Parathyroid adenoma (tissue), 2 donors: ENCODE measurements around the gene F2R.

ENCODE experiments used
- H2AFZ ChIP-seq: fragments of 300-600 bp; sonication (generic); one replicate; pipeline ENCODE4 v1.7.0; 2017; ENCODE audit warnings: antibody characterized with exemption, mild to moderate bottlenecking
- H3K27ac ChIP-seq: fragments of 300-600 bp; sonication (generic); one replicate; pipeline ENCODE4 v1.7.0; 2017
- H3K27me3 ChIP-seq: fragments of 300-600 bp; sonication (generic); one replicate; pipeline ENCODE4 v1.7.0; 2017; ENCODE audit warnings: low read length; ENCODE audit not compliant: control insufficient read depth, insufficient read depth
- H3K36me3 ChIP-seq: fragments of 300-600 bp; sonication (generic); one replicate; pipeline ENCODE4 v1.7.0; 2017; ENCODE audit warnings: low read length; ENCODE audit not compliant: control insufficient read depth, insufficient read depth
- H3K4me1 ChIP-seq: fragments of 300-600 bp; sonication (generic); one replicate; pipeline ENCODE4 v1.7.0; 2017; ENCODE audit warnings: control low read depth
- H3K4me2 ChIP-seq: fragments of 300-600 bp; sonication (generic); one replicate; pipeline ENCODE4 v1.7.0; 2017; ENCODE audit warnings: low read length
- H3K4me3 ChIP-seq: fragments of 300-600 bp; sonication (generic); one replicate; pipeline ENCODE4 v1.7.0; 2017; ENCODE audit warnings: low read depth, low read length
- H3K79me2 ChIP-seq: fragments of 300-600 bp; sonication (generic); one replicate; pipeline ENCODE4 v1.7.0; 2017; ENCODE audit warnings: control low read depth
- H3K9ac ChIP-seq: fragments of 300-600 bp; sonication (generic); one replicate; pipeline ENCODE4 v1.7.0; 2017; ENCODE audit warnings: mild to moderate bottlenecking
- H3K9me3 ChIP-seq: fragments of 300-600 bp; sonication (generic); one replicate; pipeline ENCODE4 v1.7.0; 2017; ENCODE audit warnings: low read length; ENCODE audit not compliant: control insufficient read depth
- TF ChIP-seq, protein P1 (sequence below): fragments of 300-600 bp; sonication (generic); IDR thresholded peaks from one replicate; pipeline ENCODE4 v1.7.0; 2017; ENCODE audit warnings: antibody characterized with exemption, mild to moderate bottlenecking
- donor health status: primary hyperparathyroidism.

Gene F2R

DNA sequence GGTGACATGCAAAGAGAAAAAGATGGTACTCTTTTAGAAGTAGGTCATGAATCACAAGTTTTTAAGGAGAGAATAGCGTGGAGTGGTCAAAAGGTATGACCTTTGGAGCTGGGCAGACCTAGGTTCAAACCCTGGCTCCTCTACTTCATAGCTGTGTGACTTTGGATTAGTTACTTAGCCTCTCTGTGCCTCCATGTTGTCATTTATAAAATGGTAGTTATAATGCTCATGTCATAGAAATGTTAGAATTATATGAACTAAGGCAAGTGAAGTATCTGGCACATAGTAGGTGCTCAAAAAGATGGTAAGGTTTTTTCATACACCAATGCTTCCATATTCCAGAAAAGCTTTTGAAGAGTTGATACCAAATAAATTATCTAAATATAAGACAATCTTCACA is 7.3 kb downstream of the F2R start:
- no peaks in the 10 kb centered on the region for H3K9me3 ChIP-seq
- no peaks in the 10 kb centered on the region for H3K4me1 ChIP-seq
- no peak overlapping the region for H3K9ac ChIP-seq
- no peaks in the 10 kb centered on the region for H3K27me3 ChIP-seq
- H3K4me3 ChIP-seq, result no peak overlapping the region
- H3K4me2 ChIP-seq, result no peak overlapping the region
- no peak overlapping the region for H2AFZ ChIP-seq
- TF ChIP-seq, protein P1, sequence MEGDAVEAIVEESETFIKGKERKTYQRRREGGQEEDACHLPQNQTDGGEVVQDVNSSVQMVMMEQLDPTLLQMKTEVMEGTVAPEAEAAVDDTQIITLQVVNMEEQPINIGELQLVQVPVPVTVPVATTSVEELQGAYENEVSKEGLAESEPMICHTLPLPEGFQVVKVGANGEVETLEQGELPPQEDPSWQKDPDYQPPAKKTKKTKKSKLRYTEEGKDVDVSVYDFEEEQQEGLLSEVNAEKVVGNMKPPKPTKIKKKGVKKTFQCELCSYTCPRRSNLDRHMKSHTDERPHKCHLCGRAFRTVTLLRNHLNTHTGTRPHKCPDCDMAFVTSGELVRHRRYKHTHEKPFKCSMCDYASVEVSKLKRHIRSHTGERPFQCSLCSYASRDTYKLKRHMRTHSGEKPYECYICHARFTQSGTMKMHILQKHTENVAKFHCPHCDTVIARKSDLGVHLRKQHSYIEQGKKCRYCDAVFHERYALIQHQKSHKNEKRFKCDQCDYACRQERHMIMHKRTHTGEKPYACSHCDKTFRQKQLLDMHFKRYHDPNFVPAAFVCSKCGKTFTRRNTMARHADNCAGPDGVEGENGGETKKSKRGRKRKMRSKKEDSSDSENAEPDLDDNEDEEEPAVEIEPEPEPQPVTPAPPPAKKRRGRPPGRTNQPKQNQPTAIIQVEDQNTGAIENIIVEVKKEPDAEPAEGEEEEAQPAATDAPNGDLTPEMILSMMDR, result no peak
- H3K79me2 ChIP-seq, result no peaks in the 10 kb centered on the region
- no peaks in the 10 kb centered on the region for H3K36me3 ChIP-seq
- no peak overlapping the region for H3K27ac ChIP-seq

DNA sequence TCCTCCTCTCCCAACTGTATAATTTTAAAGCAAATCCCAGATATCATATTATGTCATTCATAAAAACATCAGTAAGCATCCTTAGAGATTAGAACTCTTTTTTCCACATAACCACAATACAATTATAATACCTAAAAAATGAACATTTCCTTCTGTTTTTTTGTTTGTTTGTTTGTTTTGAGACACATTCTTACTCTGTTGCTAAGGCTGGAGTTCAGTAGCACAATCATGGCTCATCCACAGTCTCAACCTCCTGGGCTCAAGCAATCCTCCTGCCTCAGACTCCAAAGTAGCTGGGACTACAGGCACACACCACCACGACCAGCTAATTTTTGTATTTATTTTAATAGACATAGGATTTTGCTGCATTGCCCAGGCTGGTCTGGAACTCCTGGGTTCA is 8.0 kb downstream of the F2R start:
- no peaks in the 10 kb centered on the region for H3K36me3 ChIP-seq
- H3K4me1 ChIP-seq, result no peaks in the 10 kb centered on the region
- no peaks in the 10 kb centered on the region for H3K79me2 ChIP-seq
- no peak overlapping the region for H2AFZ ChIP-seq
- no peaks in the 10 kb centered on the region for H3K27me3 ChIP-seq
- no peak overlapping the region for H3K4me3 ChIP-seq
- peak overlapping the region; percentile 30 for H3K9ac ChIP-seq
- TF ChIP-seq, protein P1, result no peak
- no peak overlapping the region for H3K27ac ChIP-seq
- no peak overlapping the region for H3K4me2 ChIP-seq
- no peaks in the 10 kb centered on the region for H3K9me3 ChIP-seq

DNA sequence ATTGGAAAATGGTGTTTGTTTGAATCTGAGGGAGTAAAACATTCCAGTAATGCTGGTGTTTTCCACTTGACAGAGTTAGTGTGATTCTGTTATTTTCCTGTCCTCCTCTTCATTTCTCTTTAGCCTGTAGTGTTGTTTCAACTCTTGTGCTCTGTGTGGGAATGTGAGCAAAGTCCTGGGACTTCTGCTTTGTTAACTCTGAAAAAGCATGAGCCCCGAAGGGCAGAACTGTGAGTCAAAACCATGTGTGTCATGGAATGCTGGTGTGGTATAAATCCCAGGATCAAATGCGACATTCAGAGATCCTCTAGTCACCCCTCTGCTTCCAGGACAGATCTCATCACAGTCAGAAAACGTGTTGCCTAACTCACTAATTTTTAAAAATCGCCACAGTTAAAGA is 8.9 kb downstream of the F2R start:
- Histone ChIP-seq H3K9ac (no peak overlapping the region), H3K4me2 (no peak overlapping the region), H3K4me3 (no peak overlapping the region), H3K9me3 (no peaks in the 10 kb centered on the region), H3K79me2 (no peaks in the 10 kb centered on the region), H3K36me3 (peaks cover 3% of the 10 kb centered on the region), H3K4me1 (no peaks in the 10 kb centered on the region), H2AFZ (no peak overlapping the region), H3K27me3 (no peaks in the 10 kb centered on the region), H3K27ac (no peak overlapping the region)
- TF ChIP-seq, protein P1, result no peak

DNA sequence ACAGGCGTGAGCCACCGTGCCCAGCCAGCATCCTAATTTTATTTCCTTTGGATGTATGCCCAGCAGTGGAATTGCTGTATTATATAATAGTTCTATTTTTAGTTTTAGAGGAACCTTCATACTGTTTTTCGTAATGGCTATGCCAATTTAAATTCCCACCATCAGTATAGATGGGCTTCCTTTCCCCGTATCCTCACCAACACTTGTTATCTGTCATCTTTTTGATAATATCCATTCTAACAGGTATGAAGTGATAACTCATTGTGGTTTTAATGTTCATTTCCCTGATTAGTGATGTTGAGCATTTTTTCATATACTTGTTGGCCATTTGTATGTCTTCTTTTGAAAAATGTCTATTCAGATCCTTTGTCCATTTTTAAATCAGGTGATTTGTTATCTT is 13.0 kb downstream of the F2R start:
- Histone ChIP-seq H3K27me3 (no peaks in the 10 kb centered on the region), H3K79me2 (no peaks in the 10 kb centered on the region), H3K4me1 (no peaks in the 10 kb centered on the region), H3K4me3 (no peak overlapping the region), H3K36me3 (peaks cover 4% of the 10 kb centered on the region), H3K9ac (no peak overlapping the region), H3K27ac (no peak overlapping the region), H3K9me3 (no peaks in the 10 kb centered on the region), H2AFZ (no peak overlapping the region), H3K4me2 (no peak overlapping the region)
- TF ChIP-seq, protein P1, result no peak

DNA sequence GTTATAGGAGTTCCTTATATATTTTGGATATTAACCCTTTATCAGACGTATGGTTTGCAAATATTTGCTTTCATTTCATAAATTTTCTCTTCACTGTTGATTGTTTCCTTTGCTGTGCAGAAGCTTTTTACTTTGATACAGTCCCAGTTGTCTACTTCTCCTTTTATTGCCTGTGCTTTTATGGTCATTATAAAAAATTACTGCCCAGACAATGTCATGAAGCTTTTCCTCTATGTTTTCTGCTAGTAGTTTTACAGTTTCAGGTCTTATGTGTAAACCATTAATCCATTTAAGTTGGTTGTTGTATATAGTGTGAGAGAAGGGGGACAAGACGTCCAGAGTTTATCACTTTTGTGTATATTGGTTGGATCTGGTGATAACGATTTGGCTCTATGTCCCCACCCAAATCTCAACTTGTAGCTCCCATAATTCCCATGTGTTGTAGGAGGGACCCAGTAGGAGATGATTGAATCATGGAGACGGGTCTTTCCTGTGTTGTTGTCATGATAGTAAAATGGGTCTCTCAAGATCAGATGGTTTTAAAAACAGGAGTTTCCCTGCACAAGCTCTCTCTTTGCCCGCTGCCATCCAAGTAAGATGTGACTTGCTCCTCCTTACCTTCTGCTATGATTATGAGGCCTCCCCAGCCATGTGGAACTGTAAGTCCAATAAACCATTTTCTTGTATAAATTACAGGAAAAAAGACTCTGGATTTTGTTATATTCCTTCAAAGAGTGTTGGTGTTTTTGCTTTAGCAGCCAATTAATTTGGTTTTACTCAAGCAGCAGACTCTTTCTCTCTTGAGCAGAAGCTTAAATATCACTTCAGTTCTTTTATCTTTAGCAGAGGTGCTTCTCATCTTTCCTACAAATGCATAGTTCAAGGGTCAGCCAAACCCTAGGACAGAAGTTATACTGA is 13.7 kb downstream of the F2R start:
- Histone ChIP-seq H3K9ac (no peak overlapping the region), H3K79me2 (no peaks in the 10 kb centered on the region), H3K27me3 (no peaks in the 10 kb centered on the region), H2AFZ (no peak overlapping the region), H3K4me3 (no peak overlapping the region), H3K36me3 (peaks cover 4% of the 10 kb centered on the region), H3K4me1 (no peaks in the 10 kb centered on the region), H3K27ac (no peak overlapping the region), H3K4me2 (no peak overlapping the region), H3K9me3 (no peaks in the 10 kb centered on the region)
- TF ChIP-seq, protein P1, result no peak
